ENCODE data around the gene STXBP6. TPM values are rescaled to one million over a fixed set of nuclear protein-coding genes. Genes with fewer than 3 reads are reported as not detected.
"Not testable (repeated sequence)": the region's sequence is repeated elsewhere in the genome, so short reads cannot be mapped to it uniquely, and the experiment has no call there.

The STXBP6 gene
- total RNA-seq, 1 experiment from 2014 or later, result 22.8 TPM

DNA sequence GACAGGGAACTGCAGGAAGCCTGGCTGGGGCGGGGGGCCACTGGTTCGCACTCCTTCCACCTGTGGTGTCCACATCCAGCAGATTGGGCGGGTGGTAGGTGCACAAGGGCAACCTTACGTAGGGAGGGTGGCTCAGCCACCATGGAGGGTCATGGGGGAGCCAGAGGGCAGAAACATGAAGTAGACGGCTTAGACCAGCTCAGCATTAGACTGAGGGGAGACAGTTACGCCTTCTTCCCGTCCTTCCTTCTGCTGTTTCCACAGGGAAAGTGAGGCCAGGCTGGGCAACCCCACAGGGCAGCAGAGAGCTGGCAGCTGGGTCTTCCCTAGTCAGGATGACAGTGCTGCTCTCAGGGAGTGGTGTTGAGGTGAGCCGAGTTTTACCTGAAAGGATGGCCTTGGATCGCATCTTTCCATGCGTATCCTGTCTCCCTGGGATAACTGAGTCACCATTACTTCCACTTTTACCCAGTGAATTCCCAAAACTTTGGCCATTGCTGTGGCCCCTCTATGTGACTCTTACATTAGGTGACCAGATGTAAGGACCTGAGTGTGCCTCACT lies 245.9 kb downstream of the STXBP6 start:
- no peak for DNase-seq (ENCODE audit: low spot score)

DNA sequence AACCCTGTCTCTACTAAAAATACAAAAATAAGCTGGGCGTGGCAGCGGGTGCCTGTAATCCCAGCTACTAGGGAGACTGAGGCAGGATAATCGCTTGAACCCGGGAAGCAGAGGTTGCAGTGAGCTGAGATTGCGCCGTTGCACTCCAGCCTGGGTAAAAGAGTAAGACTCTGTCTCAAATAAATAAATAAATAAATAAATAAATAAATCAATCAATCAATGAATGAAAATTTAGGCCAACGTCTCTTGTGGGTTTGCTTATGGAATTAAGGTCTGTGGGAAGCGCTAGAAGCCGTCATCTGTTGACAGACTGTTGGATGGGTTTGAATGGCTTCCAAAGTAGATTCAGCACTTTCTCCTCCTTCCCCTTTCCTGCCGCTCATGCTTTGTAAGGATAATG lies 246.5 kb downstream of the STXBP6 start:
- DNase-seq (ENCODE audit: low spot score), result not testable (repeated sequence)

DNA sequence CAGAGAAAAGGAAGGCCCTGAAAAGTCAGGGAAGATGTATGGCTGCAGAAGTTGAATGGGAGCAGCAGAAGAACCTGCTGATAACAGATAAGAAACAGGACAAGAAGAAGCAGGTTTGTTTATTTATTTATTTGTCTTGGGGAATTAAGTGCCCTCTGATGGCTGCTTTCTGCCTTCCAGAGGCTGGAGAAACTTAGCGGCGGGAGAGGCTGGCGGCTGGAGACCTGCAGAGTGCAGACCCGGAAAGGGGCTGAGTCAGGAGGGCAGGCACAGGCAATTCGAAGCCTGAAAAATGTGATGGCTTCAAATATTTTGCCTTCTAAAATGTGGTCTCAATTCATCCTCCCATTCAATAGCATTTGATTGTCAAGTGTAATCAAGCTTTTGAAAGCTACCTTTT lies 247.7 kb downstream of the STXBP6 start:
- no peak for DNase-seq (ENCODE audit: low spot score)

DNA sequence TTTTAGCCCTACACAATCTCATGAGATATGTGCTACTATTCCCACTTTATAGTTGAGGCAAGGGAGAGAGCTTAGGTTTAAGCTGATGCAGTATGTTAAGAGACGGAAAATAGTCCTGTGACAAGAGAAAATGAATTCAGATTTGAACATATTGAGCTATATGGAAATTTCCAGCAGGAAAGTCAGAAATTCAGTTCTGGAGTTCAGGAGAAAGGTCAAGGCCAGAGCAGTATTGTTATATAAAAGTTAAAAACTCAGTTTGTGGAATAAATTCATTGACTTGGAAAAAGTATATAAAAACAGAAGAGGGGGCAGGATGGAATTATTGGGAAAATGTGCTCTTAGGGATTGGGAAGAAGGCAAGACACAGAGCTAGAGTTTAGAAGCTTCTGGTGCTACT lies 248.9 kb downstream of the STXBP6 start:
- DNase-seq (ENCODE audit: low spot score), result no peak

DNA sequence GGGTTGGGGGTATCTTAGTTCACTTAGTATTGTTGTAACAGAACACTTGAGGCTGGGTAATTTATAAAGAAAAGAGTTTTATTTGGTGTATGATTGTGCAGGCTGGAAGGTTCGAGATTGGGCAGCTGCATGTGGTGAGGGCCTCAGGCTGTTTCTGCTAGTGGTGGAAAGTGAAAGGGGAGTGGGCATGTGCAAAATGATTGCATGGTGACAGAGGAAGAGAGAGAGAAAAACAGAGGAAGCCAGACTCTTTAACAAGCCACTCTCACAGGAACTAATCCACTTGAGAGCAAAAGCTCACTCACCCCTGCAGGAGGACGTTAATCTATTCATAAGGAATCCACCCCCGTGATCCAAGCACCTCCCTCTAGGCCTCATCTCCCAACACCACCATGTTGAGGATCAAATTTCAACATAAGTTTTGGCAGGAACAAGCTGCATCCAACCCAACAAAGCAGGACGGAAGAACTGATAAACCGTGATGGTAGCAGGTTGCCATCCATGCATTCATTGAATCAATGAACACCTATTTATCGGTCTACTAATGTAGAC lies 251.0 kb downstream of the STXBP6 start:
- no peak for DNase-seq (ENCODE audit: low spot score)

DNA sequence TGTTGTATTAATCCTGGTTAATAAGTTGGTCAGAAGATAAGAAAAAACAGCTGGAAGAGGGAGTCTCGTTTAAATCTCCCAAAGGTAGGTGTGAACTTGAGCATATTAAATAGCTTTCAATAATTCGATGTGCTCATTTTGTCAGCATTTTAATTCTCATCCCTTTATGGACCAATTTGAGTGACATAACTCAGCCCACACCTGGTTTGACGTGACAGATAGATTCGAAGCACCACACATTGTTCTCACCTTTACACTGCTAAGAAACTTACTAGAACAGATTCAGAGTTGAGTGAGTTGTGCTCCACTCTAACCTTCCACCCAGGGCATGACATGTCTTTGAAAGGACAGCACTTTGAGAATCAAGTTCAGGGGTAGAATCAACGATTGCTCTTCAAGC lies 254.5 kb downstream of the STXBP6 start:
- DNase-seq (ENCODE audit: low spot score), result no peak

DNA sequence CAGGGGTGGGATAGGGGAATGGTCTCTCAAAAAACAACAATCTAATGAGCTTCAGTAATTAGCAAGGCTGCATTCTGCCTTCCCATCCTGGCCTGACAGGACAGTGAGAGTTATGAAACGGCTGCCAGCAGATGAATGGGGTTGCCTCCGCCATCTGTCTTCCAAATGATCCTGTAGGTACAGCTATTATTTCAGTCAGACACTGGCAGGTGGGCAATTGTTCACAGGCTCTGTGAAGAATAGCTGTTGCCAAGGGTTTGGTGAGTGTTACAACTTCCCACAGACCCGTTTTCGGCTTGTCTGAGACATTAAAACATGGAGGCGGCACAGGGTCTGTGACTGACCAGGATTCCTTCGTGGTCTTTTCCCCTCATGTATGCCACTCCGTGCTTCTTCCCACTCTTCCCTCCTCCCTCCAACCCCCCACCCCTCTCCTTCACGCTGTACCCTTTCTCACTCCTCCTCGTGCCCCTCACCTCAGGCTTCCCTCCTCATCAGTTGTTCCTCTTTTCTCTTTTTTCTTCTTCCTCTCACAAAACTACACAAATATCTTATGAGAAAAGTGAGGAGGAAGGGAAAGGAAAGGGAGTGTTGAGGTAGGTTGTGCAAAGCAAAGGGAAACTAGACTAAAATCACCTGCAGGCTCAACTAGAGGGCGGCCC lies 255.2 kb downstream of the STXBP6 start:
- DNase-seq (ENCODE audit: low spot score), result no peak

DNA sequence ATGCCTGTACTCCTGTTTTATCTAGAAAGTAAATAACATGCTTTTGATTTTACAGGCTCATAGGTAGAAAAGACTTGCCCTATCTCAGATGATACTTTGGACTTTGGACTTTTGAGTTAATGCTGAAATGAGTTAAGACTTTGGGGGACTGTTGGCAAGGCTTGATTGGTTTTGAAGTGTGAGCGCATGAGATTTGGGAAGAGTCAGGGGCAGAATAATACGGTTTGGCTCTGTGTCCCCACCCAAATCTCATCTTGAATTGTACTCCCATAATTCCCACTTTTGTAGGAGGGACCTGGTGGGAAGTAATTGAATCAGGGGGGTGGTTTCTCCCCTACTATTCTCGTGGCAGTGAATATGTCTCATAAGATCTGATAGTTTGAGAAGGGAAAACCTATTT lies 259.8 kb downstream of the STXBP6 start:
- no peak for DNase-seq (ENCODE audit: low spot score)

DNA sequence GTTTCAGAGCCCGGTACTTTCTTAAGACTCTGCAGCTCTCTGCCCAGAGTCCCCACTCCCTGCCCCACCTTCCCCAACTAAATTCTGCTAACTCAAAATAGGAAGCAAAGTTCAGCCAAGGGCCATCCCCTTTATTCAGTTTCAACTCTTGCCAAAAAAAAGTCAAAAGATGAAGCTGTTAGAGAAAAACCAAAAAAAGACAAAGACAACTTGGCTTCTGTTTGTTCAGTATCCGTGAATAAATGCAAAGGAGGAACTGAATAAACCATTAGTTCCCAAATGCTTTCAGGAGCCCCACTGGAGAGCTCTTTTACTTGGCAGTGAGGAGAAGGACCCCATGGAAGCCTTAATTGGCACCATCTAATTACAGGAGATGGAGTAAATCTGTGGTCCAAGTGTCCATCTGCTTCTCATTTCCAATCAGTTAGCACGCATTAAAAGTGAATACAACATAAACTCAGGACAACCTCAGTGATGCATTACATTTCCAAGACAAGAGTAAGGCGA lies 260.5 kb downstream of the STXBP6 start:
- DNase-seq (ENCODE audit: low spot score), result no peak

DNA sequence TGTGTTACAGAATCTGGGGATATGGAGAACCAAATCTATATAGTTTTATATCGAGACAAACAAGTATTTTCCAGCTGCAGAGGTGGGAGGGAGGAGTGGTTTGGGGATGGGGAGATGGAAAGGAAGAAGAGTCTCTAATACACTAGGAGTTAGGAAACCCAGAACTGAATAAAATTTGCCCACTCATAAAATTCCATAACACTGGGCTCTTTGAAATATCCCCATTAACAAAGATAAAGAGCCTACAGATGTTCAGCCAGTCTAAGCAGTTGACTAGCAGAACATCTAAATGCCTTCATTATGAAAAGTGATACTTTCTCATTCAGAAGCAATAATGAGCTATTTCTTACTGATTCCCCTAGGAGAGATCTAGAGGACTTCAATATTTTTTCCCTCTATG lies 264.2 kb downstream of the STXBP6 start:
- no peak for DNase-seq (ENCODE audit: low spot score)

DNA sequence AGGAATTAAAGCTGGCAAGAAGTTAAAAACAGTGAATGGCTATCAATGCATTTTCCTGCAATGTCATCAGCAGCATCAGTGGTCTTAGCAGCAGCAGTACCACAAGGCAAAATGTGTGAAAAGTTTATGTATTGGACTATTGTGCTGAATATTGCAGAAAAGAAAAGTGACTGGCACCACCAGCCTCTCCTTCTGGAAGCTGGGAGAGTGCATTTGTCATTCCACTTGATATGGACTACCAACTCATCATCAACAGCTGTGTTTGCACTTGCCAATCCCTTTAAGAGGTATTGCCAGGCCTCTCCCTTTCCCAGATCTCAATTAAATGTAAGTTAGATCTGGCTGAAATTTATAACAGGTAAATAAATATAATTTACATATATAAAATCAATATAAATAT lies 265.0 kb downstream of the STXBP6 start:
- DNase-seq (ENCODE audit: low spot score), result no peak

DNA sequence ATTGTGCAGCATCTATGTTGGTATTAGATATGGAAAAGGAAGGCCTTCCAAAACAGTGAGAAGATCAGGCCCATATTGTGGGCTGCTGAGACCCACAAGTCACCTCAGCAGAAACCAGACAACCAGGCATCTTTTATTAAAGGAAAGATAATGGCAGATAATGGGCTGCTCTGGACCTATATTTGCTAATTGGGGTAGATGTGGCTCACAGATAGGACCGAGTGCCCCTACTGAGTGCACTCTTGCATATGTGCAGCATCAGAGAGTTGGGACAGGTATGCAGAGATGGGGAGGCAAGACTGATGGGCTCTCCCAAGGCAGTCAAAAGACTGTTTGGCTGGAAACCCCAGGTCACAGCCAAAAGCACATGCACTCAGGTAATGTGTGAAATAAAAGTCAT lies 266.2 kb downstream of the STXBP6 start:
- no peak for DNase-seq (ENCODE audit: low spot score)

DNA sequence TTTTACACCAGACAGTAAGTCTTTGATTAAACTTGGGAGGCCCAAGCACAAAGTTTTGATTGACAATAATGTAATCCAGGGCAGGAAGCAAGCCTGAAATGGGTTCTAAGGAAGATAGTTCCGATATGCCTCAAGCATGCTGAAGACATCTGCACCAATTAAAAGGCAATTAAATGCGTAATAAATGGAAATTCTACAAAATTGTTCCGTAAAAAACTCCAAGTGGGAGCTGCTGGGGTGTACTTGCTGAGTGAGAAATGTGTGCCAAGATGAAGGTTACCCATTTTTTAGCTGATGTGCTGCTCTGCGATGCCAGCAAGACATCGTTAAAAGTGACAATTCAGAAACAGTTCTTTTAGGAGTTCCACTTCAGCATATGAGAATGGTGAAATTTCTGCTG lies 269.7 kb downstream of the STXBP6 start:
- no peak for DNase-seq (ENCODE audit: low spot score)

DNA sequence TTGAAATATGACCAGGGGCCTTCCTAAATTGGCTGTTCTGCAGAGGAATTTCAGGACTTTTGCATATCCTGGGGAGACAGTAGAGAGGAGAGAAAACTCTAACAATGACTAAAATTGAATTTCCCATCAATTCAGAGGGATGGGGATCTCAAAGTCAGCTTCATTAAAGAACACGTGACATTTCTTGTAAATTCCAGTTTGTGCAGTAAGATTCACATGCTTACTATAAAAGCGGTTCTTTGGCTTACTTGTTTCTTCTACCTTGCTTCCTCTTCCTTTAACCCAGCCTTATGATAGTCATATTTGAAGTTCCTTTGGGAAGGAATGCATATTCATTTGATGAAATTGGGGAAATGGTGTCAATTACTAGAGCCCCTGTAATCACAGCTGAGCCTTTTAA lies 272.3 kb downstream of the STXBP6 start:
- no peak for DNase-seq (ENCODE audit: low spot score)

DNA sequence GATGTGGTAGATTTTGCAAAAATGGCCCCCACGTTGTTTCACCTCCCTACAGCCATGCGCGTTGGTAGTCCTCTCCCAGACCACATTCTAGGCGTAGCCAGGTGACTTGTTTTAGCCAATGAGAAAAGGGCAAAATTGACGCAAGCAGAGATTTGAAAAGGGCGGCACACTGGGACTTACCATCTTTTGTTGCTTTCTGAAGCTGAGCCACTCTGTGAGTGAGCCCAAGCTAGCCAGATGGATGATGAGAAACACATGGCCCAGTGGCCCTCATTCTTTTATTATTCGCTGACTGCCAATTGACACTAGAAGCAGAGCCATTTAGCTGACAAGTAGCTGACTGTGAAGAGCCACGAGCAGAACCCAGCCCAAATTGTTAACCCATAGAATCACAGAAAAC lies 274.0 kb downstream of the STXBP6 start:
- no peak for DNase-seq (ENCODE audit: low spot score)

DNA sequence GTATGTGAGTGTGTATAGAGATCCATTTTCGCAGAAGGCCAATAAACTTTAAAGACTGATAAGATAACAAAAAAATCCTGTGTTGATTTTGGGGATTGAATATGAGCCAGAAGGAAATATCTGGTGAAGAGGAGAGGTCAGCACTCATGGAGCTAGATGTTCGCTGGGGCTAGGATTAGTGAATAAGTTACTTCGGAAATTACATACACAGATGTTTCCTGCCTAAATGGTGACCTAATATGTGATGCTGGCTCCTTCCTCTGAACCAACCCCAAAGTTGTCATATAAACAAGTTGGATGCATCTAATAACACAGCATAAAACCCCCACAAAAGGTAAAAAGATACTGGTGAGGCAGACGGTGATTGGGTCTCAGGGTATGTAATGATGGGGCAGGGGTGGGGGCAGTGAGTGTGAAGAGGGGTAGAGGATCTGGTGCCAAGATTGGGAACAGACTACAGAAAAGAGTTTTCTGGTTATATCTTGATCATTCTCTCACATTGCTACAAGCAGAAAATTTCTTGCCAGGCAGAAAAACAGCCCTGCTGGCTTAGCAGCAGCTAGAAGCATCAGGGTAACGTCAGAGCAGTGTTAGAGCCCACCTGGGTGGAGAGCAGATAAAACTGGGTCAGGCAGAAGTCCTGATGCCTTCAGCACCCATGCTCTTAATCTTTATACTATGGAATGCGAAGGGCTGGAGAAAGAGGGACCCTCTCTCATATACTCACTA lies 275.6 kb downstream of the STXBP6 start:
- DNase-seq (ENCODE audit: low spot score), result no peak

DNA sequence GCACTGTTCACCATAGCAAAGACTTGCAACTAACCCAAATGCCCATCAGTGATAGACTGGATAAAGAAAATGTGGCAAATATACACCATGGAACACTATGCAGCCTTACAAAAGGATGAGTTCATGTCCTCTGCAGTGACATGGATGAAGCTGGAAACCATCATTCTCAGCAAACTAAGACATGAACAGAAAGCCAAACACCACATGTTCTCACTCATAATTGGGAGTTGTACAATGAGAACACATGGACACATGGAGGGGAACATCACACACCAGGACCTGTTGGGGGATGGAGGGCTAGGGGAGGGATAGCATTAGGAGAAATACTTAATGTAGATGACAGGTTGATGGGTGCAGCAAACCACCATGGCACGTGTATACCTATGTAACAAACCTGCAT lies 276.4 kb downstream of the STXBP6 start:
- not testable (repeated sequence) for DNase-seq (ENCODE audit: low spot score)

DNA sequence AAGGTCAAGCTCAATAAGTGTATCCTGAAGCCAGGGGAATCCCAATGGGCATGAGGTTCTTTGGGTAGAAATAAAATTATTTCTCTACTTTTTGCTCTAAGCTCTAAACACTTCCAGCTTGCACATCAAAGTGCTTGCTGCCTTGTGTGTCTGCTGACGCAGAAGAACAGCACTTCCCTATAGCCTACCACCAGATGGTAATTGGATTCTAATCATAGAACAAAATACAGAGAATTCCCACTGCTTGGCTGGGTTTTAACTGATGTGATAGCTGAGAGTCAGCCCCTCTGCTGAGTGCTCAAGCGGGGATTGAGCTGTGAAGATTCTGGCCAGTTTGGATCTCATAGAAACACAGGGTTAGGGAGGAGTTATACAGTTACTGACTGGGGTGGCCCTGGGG lies 283.5 kb downstream of the STXBP6 start:
- DNase-seq (ENCODE audit: low spot score), result no peak

DNA sequence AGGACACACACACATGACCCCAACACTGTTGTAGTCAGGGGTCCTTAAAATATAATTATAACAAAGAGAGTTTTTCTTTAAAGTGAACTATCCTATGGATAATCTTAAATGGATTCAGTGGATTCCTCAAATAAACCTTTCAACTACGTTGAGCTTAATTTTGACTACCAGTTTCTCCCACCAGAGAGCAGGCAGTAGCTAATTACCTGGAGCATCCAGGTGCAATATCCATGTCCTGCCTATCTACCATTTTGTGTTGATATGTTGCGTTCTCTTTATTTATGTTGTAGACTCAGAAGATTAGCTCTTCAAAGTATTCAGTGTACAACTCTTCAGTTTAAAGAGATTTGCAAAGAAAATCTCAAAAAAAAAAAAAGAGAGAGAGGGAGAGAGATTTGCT lies 288.8 kb downstream of the STXBP6 start:
- no peak for DNase-seq (ENCODE audit: low spot score)

Data from H4 (cell line).